H1 (cell line): Measurements from ENCODE around the gene GPRIN1. TPM values are rescaled to one million over a fixed set of nuclear protein-coding genes. Genes with fewer than 3 reads are reported as not detected.
A peak's percentile ranks its signal among the peaks of the same experiment; 100 is the strongest.

ENCODE experiments used
- CTCF ChIA-PET: fragments of 300-600 bp; sonication (Branson Sonifier 250); formaldehyde crosslinking; loops from one replicate; lab custom pipeline; 2021; ENCODE audit not compliant: partially characterized antibody; lab: Charles Lee
- POLR2A ChIA-PET: fragments of 300-600 bp; sonication (Branson Sonifier 250); formaldehyde crosslinking; loops from one replicate; lab custom pipeline; 2021; ENCODE audit warnings: inconsistent platforms; ENCODE audit not compliant: partially characterized antibody; lab: Charles Lee
- DNase-seq, 2 experiments: peaks; one replicate each; pipeline versions ENCODE4 v3.0.0 to v3.0.0-alpha.2; 2010 to 2022; ENCODE audit warnings: low spot score in 2 of 2, low read depth in 1 of 2, mixed read lengths in 1 of 2
- FAIRE-seq: peaks from 2 replicates; lab custom pipeline; 2011; peaks lifted over from hg19 to GRCh38; lab: Jason Lieb, UNC
- H2AFZ ChIP-seq: 2 replicates; pipeline ENCODE4 v1.8.1; 2012; ENCODE audit warnings: low read length, inconsistent platforms
- H2AK5ac ChIP-seq: 2 replicates; pipeline ENCODE4 v1.6.1; 2013; ENCODE audit warnings: low read depth, low read length
- H2BK120ac ChIP-seq: replicated peaks from 2 replicates; pipeline ENCODE3; 2013; ENCODE audit warnings: low read depth, low read length, inconsistent platforms
- H2BK12ac ChIP-seq: 2 replicates; pipeline ENCODE4 v1.6.1; 2013; ENCODE audit warnings: low read depth, low read length
- H2BK15ac ChIP-seq: 2 replicates; pipeline ENCODE4 v1.6.1; 2013; ENCODE audit warnings: low read length
- H2BK20ac ChIP-seq: 2 replicates; pipeline ENCODE4 v1.6.1; 2013; ENCODE audit warnings: low read length
- H2BK5ac ChIP-seq: 2 replicates; pipeline ENCODE4 v1.6.1; 2013; ENCODE audit warnings: low read depth, low read length
- H3K14ac ChIP-seq: 2 replicates; pipeline ENCODE4 v1.6.1; 2013; ENCODE audit warnings: inconsistent platforms; ENCODE audit not compliant: insufficient read length
- H3K18ac ChIP-seq: 2 replicates; pipeline ENCODE4 v1.6.1; 2013; ENCODE audit warnings: low read length; ENCODE audit errors: extremely low read depth
- H3K23ac ChIP-seq: 2 replicates; pipeline ENCODE4 v1.6.1; 2013; ENCODE audit warnings: inconsistent platforms; ENCODE audit not compliant: insufficient read length
- H3K23me2 ChIP-seq: 2 replicates; pipeline ENCODE4 v1.6.1; 2013; ENCODE audit warnings: low read depth, low read length
- H3K27ac ChIP-seq: 2 replicates; pipeline ENCODE4 v1.6.1; 2011; ENCODE audit warnings: low read depth, low read length, inconsistent platforms
- H3K27me3 ChIP-seq, 4 experiments: replicated peaks in 1 of 4; 1 replicate in 1 of 4; 2 replicates in 3 of 4; pipeline versions ENCODE4 v1.6.1 to v1.8.1; 2011 to 2013; ENCODE audit warnings: low read length in 3 of 4, mild to moderate bottlenecking in 3 of 4, inconsistent platforms in 2 of 4, mixed read lengths in 2 of 4, moderate library complexity in 1 of 4; ENCODE audit not compliant: control insufficient read depth in 3 of 4, insufficient read depth in 3 of 4; ENCODE audit errors: extremely low read depth in 1 of 4
- H3K36me3 ChIP-seq, 4 experiments: 2 replicates each; pipeline versions ENCODE4 v1.6.1 to v1.8.1; 2011 to 2013; ENCODE audit warnings: mild to moderate bottlenecking in 4 of 4, low read length in 3 of 4, moderate library complexity in 2 of 4, control low read depth in 1 of 4, inconsistent platforms in 1 of 4; ENCODE audit not compliant: insufficient read depth in 4 of 4, control insufficient read depth in 2 of 4
- H3K4ac ChIP-seq: replicated peaks from 2 replicates; pipeline ENCODE3; 2013; ENCODE audit warnings: low read length, low read depth, mixed read lengths, inconsistent platforms; ENCODE audit not compliant: insufficient read length
- H3K4me1 ChIP-seq, 4 experiments: replicated peaks in 1 of 4; 1 replicate in 1 of 4; 2 replicates in 3 of 4; pipeline versions ENCODE4 v1.6.1 to v1.8.1; 2011 to 2013; ENCODE audit warnings: low read length in 3 of 4, inconsistent platforms in 2 of 4, mixed read lengths in 1 of 4; ENCODE audit not compliant: insufficient read depth in 4 of 4, control insufficient read depth in 3 of 4
- H3K4me2 ChIP-seq, 2 experiments: 2 replicates each; pipeline versions ENCODE4 v1.6.1 to v1.8.1; 2011 to 2013; ENCODE audit warnings: low read depth in 2 of 2, low read length in 2 of 2, control low read depth in 1 of 2, inconsistent platforms in 1 of 2, mild to moderate bottlenecking in 1 of 2; ENCODE audit not compliant: insufficient read depth in 1 of 2
- H3K4me3 ChIP-seq, 4 experiments: fragments of 200-600, 300-600 bp in 1 of 4; sonication (generic), shearing (Covaris generic), sonication (Bioruptor Twin) in 1 of 4; 2 replicates each; pipeline versions ENCODE4 v1.5.1 to v1.8.1; 2011 to 2016; ENCODE audit warnings: low read length in 4 of 4, low read depth in 3 of 4, control low read depth in 2 of 4, inconsistent platforms in 2 of 4, mild to moderate bottlenecking in 2 of 4, mixed read lengths in 1 of 4, moderate library complexity in 1 of 4; ENCODE audit not compliant: insufficient read depth in 2 of 4; ENCODE audit errors: extremely low read depth in 1 of 4
- H3K56ac ChIP-seq: replicated peaks from 2 replicates; pipeline ENCODE3; 2013; ENCODE audit warnings: low read depth, mild to moderate bottlenecking, mixed read lengths, low read length, inconsistent platforms; ENCODE audit not compliant: insufficient read length
- H3K79me1 ChIP-seq: 2 replicates; pipeline ENCODE4 v1.6.1; 2013; ENCODE audit warnings: low read depth, low read length, control low read depth
- H3K79me2 ChIP-seq, 2 experiments: 2 replicates each; pipeline versions ENCODE4 v1.6.1 to v1.8.1; 2012 to 2013; ENCODE audit warnings: low read length in 2 of 2, mild to moderate bottlenecking in 2 of 2, inconsistent platforms in 1 of 2; ENCODE audit not compliant: insufficient read depth in 2 of 2, control insufficient read depth in 1 of 2
- H3K9ac ChIP-seq, 4 experiments: replicated peaks in 1 of 4; 1 replicate in 1 of 4; 2 replicates in 3 of 4; pipeline versions ENCODE4 v1.6.1 to v1.8.1; 2011 to 2013; ENCODE audit warnings: low read depth in 3 of 4, low read length in 3 of 4, control low read depth in 2 of 4, mild to moderate bottlenecking in 2 of 4, moderate library complexity in 2 of 4, inconsistent platforms in 1 of 4; ENCODE audit errors: extremely low read depth in 1 of 4
- H3K9me3 ChIP-seq, 2 experiments: 2 replicates each; pipeline versions ENCODE4 v1.6.1 to v1.8.1; 2012 to 2013; ENCODE audit warnings: mild to moderate bottlenecking in 2 of 2, moderate library complexity in 2 of 2, control low read depth in 1 of 2, inconsistent platforms in 1 of 2, low read depth in 1 of 2, low read length in 1 of 2, mixed read lengths in 1 of 2; ENCODE audit not compliant: insufficient read depth in 2 of 2
- H4K20me1 ChIP-seq, 2 experiments: replicated peaks in 1 of 2; 2 replicates each; pipeline versions ENCODE3 to v1.8.1; 2011 to 2013; ENCODE audit warnings: inconsistent platforms in 2 of 2, low read length in 2 of 2, mild to moderate bottlenecking in 1 of 2; ENCODE audit not compliant: insufficient read depth in 2 of 2, control insufficient read depth in 1 of 2
- H4K5ac ChIP-seq: 2 replicates; pipeline ENCODE4 v1.6.1; 2013; ENCODE audit warnings: low read length, low read depth, mixed read lengths, inconsistent platforms; ENCODE audit not compliant: insufficient read length
- H4K8ac ChIP-seq: 2 replicates; pipeline ENCODE4 v1.8.0; 2013; ENCODE audit warnings: mild to moderate bottlenecking, moderate library complexity, low read length, inconsistent platforms; ENCODE audit not compliant: insufficient read depth; ENCODE audit errors: extremely low read depth
- H4K91ac ChIP-seq: replicated peaks from 2 replicates; pipeline ENCODE3; 2013; ENCODE audit warnings: low read length, mixed read lengths, inconsistent platforms; ENCODE audit not compliant: insufficient read length
- BRCA1 ChIP-seq: IDR thresholded peaks from 2 replicates; pipeline ENCODE4 v1.6.1; 2012; ENCODE audit warnings: low read depth, low read length, improper control_type of control experiment
- GABPA ChIP-seq: IDR thresholded peaks from 2 replicates; pipeline ENCODE4 v1.6.1; 2011; ENCODE audit warnings: mild to moderate bottlenecking, low read length, moderate library complexity, borderline replicate concordance; ENCODE audit not compliant: insufficient read depth
- HDAC2 ChIP-seq, 2 experiments: fragments of 300-600 bp in 1 of 2; sonication (generic) in 1 of 2; IDR thresholded peaks; 2 replicates each; pipeline ENCODE4 v1.6.1; 2011 to 2012; ENCODE audit warnings: low read depth in 2 of 2, low read length in 2 of 2, mild to moderate bottlenecking in 2 of 2, moderate library complexity in 2 of 2, borderline replicate concordance in 1 of 2, inconsistent platforms in 1 of 2
- KDM1A ChIP-seq: fragments of 200-600, 300-600 bp; sonication (generic); IDR thresholded peaks from 2 replicates; pipeline ENCODE4 v1.7.1; 2016; ENCODE audit warnings: mild to moderate bottlenecking, low read length, borderline replicate concordance
- SUZ12 ChIP-seq: fragments of 200-600 bp; sonication (generic); IDR thresholded peaks from 2 replicates; pipeline ENCODE4 v1.6.1; 2012; ENCODE audit warnings: mild to moderate bottlenecking, inconsistent platforms, low read length, moderate library complexity, mixed read lengths
- WGBS, 2 experiments: shearing (Covaris generic) in 1 of 2; methylation state at CpG; one replicate each; pipeline versions ENCODE4 v1.1.6 to v1.1.7; 2013 to 2015; ENCODE audit warnings: low lambda C conversion rate in 2 of 2, mixed read lengths in 2 of 2, inconsistent platforms in 1 of 2, low coverage in 1 of 2, missing lambda C conversion rate in 1 of 2; ENCODE audit not compliant: insufficient replicate concordance in 2 of 2, insufficient coverage in 1 of 2, insufficient read length in 1 of 2; ENCODE audit errors: extremely low coverage in 1 of 2, missing lambda C conversion rate in 1 of 2; 5-methylcytosine and 5-hydroxymethylcytosine counted together
- polyA plus RNA-seq, 7 experiments: library from polyadenylated mRNA; depleted of rRNA in 3 of 7; stranded (reverse) in 5 of 7; unstranded in 2 of 7; fragments of >200 nt in 5 of 7; fragments of 200-250 nt in 2 of 7; gene quantifications; 1 replicate in 5 of 7; 2 replicates in 1 of 7; 4 replicates in 1 of 7; pipeline versions ENCODE4 v1.2.1 to v1.2.3, GENCODE V29; 2011 to 2013; ENCODE audit warnings: missing spikeins in 2 of 7, mixed read lengths in 2 of 7
- total RNA-seq: library from RNA; stranded (reverse); fragmentation: NEBNext Ultra II Directional; extraction: Animal tissue kit (Norgen Biotek cat#: 25700); gene quantifications from 2 replicates; pipeline ENCODE4 v1.2.1, GENCODE V29; 2021

Gene GPRIN1
- total and polyA plus RNA-seq, 2 of the 8 experiments (the other 6 are each of a cell fraction or from before 2014, with no cell fraction given), result 3.3 to 12.0 TPM

DNA sequence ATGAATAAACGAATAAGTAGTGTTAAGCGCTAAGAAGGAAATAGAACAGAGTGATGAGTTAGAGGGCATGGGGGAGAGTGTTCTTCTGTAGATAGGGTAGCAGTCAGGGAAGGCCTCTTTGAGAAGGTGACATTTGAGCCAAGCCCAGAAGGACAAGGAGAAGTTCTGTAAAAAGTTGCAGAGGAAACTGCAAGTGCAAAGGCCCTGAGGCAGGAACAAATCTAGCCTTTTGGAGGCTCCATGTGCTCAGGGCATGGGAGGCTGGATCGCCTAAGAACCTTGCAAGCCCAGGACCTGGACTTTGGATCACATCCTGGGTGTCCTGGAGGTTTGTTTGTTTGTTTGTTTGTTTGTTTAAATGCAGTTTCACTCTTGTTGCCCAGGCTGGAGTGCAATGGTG is 28.5 kb upstream of the GPRIN1 start:
- no peak overlapping the region for H3K4ac ChIP-seq
- no peak overlapping the region for H2BK5ac ChIP-seq
- H4K8ac ChIP-seq, result no peak overlapping the region
- H3K36me3 ChIP-seq, result no peaks in the 10 kb centered on the region
- no peak overlapping the region for H4K91ac ChIP-seq
- H3K4me2 ChIP-seq, result no peak overlapping the region
- no peak overlapping the region for H2BK120ac ChIP-seq
- H3K9ac ChIP-seq, result no peak overlapping the region
- no peaks in the 10 kb centered on the region for H4K20me1 ChIP-seq
- H3K56ac ChIP-seq, result no peak overlapping the region
- no peak overlapping the region for H3K23ac ChIP-seq
- no peak overlapping the region for H3K27ac ChIP-seq
- no peak overlapping the region for H3K18ac ChIP-seq
- FAIRE-seq, result no peak
- H2BK20ac ChIP-seq, result no peak overlapping the region
- H2AFZ ChIP-seq, result no peak overlapping the region
- H3K23me2 ChIP-seq, result no peaks in the 10 kb centered on the region
- peaks cover 0 to 19% (median 8%) of the 10 kb centered on the region in 4 experiments; a peak in 6 of 7 replicates for H3K4me1 ChIP-seq
- H3K9me3 ChIP-seq, result peaks cover 0 to 3% of the 10 kb centered on the region in 2 experiments; a peak in 1 of 4 replicates
- H3K14ac ChIP-seq, result no peak overlapping the region
- H3K79me1 ChIP-seq, result no peaks in the 10 kb centered on the region
- no peak overlapping the region for H4K5ac ChIP-seq
- H2AK5ac ChIP-seq, result no peak overlapping the region
- POLR2A ChIA-PET, result interaction anchor here (1.1 to 1.5 kb wide), 2 partner anchors 9 to 42 kb away, joined by 3 to 4 read pairs; partner anchors contain the start of gene TSPAN17
- CTCF ChIA-PET, result no interaction called here
- H3K4me3 ChIP-seq, result no peak overlapping the region
- no peak overlapping the region for H2BK15ac ChIP-seq
- H3K27me3 ChIP-seq, result no peaks in the 10 kb centered on the region
- no peak overlapping the region for H2BK12ac ChIP-seq
- WGBS, 2 experiments, result 89 to 100% methylated on average over 2 to 3 of the region's 3 CpGs
- DNase-seq, result no peak
- TF ChIP-seq GABPA (no peak), KDM1A (peak; percentile 90), HDAC2 (IDR thresholded peaks at IDR 0.05; ENCODE audit: borderline replicate concordance in 1 of 2, low read depth in 2 of 2, low read length in 2 of 2) (peak in 1 of 2 experiments; percentile 91; a peak in 1 of 4 replicates), SUZ12 (no peak), BRCA1 (no peak)
- H3K79me2 ChIP-seq, result no peaks in the 10 kb centered on the region
